Testis (tissue), 3 donors: Measurements from ENCODE around the gene TESK2. TPM values are rescaled to one million over a fixed set of nuclear protein-coding genes. Genes with fewer than 3 reads are reported as not detected.

Source experiments
- DNase-seq: peaks from one replicate; pipeline ENCODE4 v3.0.0-alpha.2; 2019
- H3K27ac ChIP-seq, 2 donors: fragments of 200-600 bp; sonication (generic); one replicate each; pipeline ENCODE4 v1.5.1; 2019
- H3K27me3 ChIP-seq: fragments of 200-600 bp; sonication (generic); one replicate; pipeline ENCODE4 v1.5.1; 2019
- H3K36me3 ChIP-seq: fragments of 200-600 bp; sonication (generic); one replicate; pipeline ENCODE4 v1.5.1; 2017; ENCODE audit warnings: low read depth; ENCODE audit errors: missing control alignments
- H3K4me1 ChIP-seq: fragments of 200-600 bp; sonication (generic); one replicate; pipeline ENCODE4 v1.5.1; 2019
- H3K4me3 ChIP-seq, 2 donors: fragments of 200-600 bp; sonication (generic); one replicate each; pipeline ENCODE4 v1.5.1; 2017 to 2019
- H3K9me3 ChIP-seq: fragments of 200-600 bp; sonication (generic); one replicate; pipeline ENCODE4 v1.5.1; 2017
- POLR2A ChIP-seq: fragments of 450-650 bp; IDR thresholded peaks from one replicate; pipeline ENCODE4 v1.6.1; 2017; ENCODE audit warnings: antibody characterized with exemption, mild to moderate bottlenecking, moderate library complexity
- WGBS, 2 donors: methylation state at CpG; one replicate each; pipeline ENCODE4 v1.1.5; 2018; 5-methylcytosine and 5-hydroxymethylcytosine counted together
- intact Hi-C: fragments of 100-400 bp; cut with DNase I; formaldehyde crosslinking; loops from one replicate; pipeline ENCODE4 v1.15.1; 2023; ENCODE audit warnings: low total_unique reads
- polyA plus RNA-seq: library from polyadenylated mRNA; stranded (reverse); fragments of 350-450 nt; fragmentation: Illumina TruSeq; extraction: RNeasy Lipid Tissue Mini Kit (QIAGEN cat#74804); gene quantifications from one replicate; pipeline ENCODE4 v1.2.3, GENCODE V29; 2014; ENCODE audit warnings: low read depth, low replicate concordance; ENCODE audit not compliant: insufficient read depth
- total RNA-seq, 2 donors: library from RNA; depleted of rRNA; stranded (reverse); fragments of >200 nt; gene quantifications; one replicate each; pipeline ENCODE4 v1.2.3, GENCODE V29; 2016
- TF ChIP-seq, protein P1 (sequence below), 3 experiments: fragments of 450-650 bp in 2 of 3; fragments of 200-600 bp in 1 of 3; sonication (generic) in 1 of 3; IDR thresholded peaks; one replicate each; pipeline ENCODE4 v1.5.1; 2016 to 2019; ENCODE audit warnings: antibody characterized with exemption in 3 of 3, mild to moderate bottlenecking in 2 of 3, moderate library complexity in 1 of 3

The TESK2 gene
- total and polyA plus RNA-seq, 3 donors from 2014 or later, result 14.3 to 22.7 (median 20.9) TPM

DNA sequence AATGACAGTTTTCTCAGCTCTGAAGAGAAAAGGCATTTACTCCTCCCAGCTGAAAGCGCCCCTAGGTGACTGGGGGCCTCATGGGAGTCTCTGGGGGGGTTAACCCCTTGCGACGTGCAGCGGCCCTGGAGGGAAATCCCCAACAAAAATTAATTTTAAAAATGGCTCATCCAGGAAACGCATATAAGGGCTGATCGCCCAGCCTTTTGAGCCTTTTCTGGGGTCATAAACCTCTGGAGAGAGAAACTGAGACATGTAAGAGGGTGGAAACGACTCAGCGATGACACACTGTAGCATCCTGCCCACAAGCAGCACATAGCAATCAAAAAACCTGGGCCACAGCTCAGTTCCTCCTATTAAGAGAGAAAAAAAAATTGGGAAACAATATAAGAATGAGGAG lies 184.6 kb downstream of the TESK2 start:
- no peak for TF ChIP-seq POLR2A
- TF ChIP-seq, protein P1, sequence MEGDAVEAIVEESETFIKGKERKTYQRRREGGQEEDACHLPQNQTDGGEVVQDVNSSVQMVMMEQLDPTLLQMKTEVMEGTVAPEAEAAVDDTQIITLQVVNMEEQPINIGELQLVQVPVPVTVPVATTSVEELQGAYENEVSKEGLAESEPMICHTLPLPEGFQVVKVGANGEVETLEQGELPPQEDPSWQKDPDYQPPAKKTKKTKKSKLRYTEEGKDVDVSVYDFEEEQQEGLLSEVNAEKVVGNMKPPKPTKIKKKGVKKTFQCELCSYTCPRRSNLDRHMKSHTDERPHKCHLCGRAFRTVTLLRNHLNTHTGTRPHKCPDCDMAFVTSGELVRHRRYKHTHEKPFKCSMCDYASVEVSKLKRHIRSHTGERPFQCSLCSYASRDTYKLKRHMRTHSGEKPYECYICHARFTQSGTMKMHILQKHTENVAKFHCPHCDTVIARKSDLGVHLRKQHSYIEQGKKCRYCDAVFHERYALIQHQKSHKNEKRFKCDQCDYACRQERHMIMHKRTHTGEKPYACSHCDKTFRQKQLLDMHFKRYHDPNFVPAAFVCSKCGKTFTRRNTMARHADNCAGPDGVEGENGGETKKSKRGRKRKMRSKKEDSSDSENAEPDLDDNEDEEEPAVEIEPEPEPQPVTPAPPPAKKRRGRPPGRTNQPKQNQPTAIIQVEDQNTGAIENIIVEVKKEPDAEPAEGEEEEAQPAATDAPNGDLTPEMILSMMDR (IDR thresholded peaks at IDR 0.05), result no peak
- H3K27ac ChIP-seq, result no peak overlapping the region
- DNase-seq, result no peak

DNA sequence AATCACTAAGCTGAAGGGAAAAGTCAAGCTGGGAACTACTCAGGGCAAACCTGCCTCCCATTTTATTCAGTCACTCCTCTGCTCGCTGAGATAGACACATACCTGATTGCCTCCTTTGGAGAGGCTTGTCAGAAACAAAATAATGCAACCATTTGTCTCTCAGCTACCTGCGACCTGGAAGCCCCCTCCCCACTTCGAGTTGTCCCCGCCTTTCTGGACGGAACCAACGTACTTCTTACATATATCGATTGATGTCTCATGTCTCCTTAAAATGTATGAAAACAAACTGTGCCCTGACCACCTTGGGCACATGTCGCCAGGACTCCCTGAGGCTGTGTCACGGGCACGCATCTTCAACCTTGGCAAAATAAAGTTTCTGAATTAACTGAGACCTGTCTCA lies 185.7 kb downstream of the TESK2 start:
- intact Hi-C loops, result no loop called here
- no peaks in the 10 kb centered on the region for H3K36me3 ChIP-seq
- H3K27me3 ChIP-seq, result no peaks in the 10 kb centered on the region
- no peaks in the 10 kb centered on the region for H3K9me3 ChIP-seq
- H3K4me1 ChIP-seq, result peaks cover 13% of the 10 kb centered on the region
- WGBS, 2 donors, result 66 to 68% methylated on average over 10 of the region's 10 CpGs
- TF ChIP-seq POLR2A, result no peak
- TF ChIP-seq, protein P1 (IDR thresholded peaks at IDR 0.05), result no peak
- H3K4me3 ChIP-seq, result no peak overlapping the region
- H3K27ac ChIP-seq, result peak overlapping the region in 1 of 2 donors; percentile 92
- no peak for DNase-seq

More for the DNA sequence above, 184.6 kb downstream of the TESK2 start:
- WGBS, 2 donors, result 63 to 64% methylated on average over 8 of the region's 8 CpGs
- H3K4me1 ChIP-seq, result peaks cover 13% of the 10 kb centered on the region
- H3K27me3 ChIP-seq, result no peaks in the 10 kb centered on the region
- no peaks in the 10 kb centered on the region for H3K36me3 ChIP-seq
- H3K9me3 ChIP-seq, result no peaks in the 10 kb centered on the region
- no peak overlapping the region for H3K4me3 ChIP-seq
- intact Hi-C loops, result no loop called here

DNA sequence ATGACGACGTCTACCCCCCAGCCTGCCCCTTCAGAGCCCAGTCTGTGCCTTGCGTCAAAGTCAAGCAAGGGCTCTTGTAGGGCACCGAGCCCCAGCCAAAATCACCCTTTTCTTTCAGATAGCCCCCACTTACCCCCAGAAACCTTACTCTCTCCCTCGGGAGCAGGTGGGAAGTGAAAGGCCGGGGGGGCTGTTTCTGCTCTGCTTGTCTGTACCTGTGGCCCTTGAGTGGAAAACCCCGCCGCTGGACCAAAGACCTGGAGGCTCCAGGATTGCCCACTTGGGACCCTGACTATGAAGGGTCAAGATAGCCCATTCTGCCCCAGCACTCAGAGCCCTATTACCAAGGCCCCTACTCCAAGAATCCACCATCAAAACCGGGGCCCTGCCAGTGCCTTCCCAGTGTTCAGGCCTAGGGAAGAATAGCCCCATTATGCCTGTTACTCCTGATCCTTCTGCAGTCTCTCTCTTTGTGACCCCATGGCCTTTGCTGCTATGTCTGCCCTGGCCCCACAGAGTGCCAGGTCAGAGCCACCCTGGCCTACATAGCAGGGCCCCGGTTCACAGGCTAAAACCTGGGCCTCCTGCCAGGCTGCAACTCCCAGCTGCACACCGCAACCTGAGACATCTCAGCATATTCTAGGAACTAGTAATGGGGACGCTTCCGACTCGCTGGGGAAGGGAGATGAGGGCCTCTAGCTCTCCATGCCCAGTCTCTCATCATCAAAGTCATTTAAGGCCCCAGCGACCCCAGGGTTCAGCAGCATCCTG lies 186.5 kb downstream of the TESK2 start:
- peak overlapping the region; percentile 81 to 92 for H3K27ac ChIP-seq
- peak overlapping the region; percentile 75 to 89 for H3K4me3 ChIP-seq
- no peaks in the 10 kb centered on the region for H3K36me3 ChIP-seq
- 34 to 38% methylated on average over 9 to 15 of the region's 15 CpGs for WGBS, 2 donors
- H3K27me3 ChIP-seq, result no peaks in the 10 kb centered on the region
- TF ChIP-seq POLR2A, result no peak
- TF ChIP-seq, protein P1 (IDR thresholded peaks at IDR 0.05), result no peak
- no peaks in the 10 kb centered on the region for H3K9me3 ChIP-seq
- DNase-seq, result peak; percentile 34
- H3K4me1 ChIP-seq, result peaks cover 13% of the 10 kb centered on the region
- intact Hi-C loops, result loop anchor here (5.0 kb wide), 1 partner anchor 292 kb away; the partner anchor contains the start of genes HECTD3 and UROD

- WGBS, 2 donors, result 1% methylated on average over 40 to 68 of the region's 68 CpGs
- intact Hi-C loops, result loop anchor here (5.0 kb wide), 1 partner anchor 291 kb away; the partner anchor contains the start of genes HECTD3 and UROD
- no peak for TF ChIP-seq POLR2A
- TF ChIP-seq, protein P1 (IDR thresholded peaks at IDR 0.05), result peak; percentile 57 to 84 (median 72)
- Histone ChIP-seq H3K27me3 (no peaks in the 10 kb centered on the region), H3K4me3 (peak overlapping the region; percentile 75 to 89), H3K9me3 (no peaks in the 10 kb centered on the region), H3K36me3 (no peaks in the 10 kb centered on the region), H3K27ac (peak overlapping the region; percentile 81 to 92), H3K4me1 (peaks cover 13% of the 10 kb centered on the region)
- DNase-seq, result peak; percentile 99
Observed at GRCh38 chr1:45303520-45304310, 187.2 kb downstream of the TESK2 start.
